Measurements from ENCODE around the gene SLC39A3.

The SLC39A3 gene

GRCh38 chr19:2782936-2783780 is 43.3 kb upstream of the SLC39A3 start, which contains the start of gene SGTA:
Gene SGTA (minus strand): TSS chr19:2783273. CDS start chr19:2769068, 14,205 bp downstream.
- peak; percentile 99 for DNase-seq (ENCODE audit: low spot score)
- in situ Hi-C loops (cut with MboI; ENCODE audit: low pct_unique_long_range_greater_than_20kb, low sequenced_read_pairs, unreplicated experiment): no loop called here
- TF ChIP-seq, protein P1, sequence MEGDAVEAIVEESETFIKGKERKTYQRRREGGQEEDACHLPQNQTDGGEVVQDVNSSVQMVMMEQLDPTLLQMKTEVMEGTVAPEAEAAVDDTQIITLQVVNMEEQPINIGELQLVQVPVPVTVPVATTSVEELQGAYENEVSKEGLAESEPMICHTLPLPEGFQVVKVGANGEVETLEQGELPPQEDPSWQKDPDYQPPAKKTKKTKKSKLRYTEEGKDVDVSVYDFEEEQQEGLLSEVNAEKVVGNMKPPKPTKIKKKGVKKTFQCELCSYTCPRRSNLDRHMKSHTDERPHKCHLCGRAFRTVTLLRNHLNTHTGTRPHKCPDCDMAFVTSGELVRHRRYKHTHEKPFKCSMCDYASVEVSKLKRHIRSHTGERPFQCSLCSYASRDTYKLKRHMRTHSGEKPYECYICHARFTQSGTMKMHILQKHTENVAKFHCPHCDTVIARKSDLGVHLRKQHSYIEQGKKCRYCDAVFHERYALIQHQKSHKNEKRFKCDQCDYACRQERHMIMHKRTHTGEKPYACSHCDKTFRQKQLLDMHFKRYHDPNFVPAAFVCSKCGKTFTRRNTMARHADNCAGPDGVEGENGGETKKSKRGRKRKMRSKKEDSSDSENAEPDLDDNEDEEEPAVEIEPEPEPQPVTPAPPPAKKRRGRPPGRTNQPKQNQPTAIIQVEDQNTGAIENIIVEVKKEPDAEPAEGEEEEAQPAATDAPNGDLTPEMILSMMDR (IDR thresholded peaks at IDR 0.05; ENCODE audit: extremely low read depth, insufficient read depth, missing control alignments): peak; percentile 38

- TF ChIP-seq, protein P1 (IDR thresholded peaks at IDR 0.05; ENCODE audit: extremely low read depth, insufficient read depth, missing control alignments): no peak
- in situ Hi-C loops (cut with MboI; ENCODE audit: low pct_unique_long_range_greater_than_20kb, low sequenced_read_pairs, unreplicated experiment): no loop called here
- DNase-seq (ENCODE audit: low spot score): no peak
Observed at GRCh38 chr19:2782329-2782935, 42.6 kb upstream of the SLC39A3 start.

DNA sequence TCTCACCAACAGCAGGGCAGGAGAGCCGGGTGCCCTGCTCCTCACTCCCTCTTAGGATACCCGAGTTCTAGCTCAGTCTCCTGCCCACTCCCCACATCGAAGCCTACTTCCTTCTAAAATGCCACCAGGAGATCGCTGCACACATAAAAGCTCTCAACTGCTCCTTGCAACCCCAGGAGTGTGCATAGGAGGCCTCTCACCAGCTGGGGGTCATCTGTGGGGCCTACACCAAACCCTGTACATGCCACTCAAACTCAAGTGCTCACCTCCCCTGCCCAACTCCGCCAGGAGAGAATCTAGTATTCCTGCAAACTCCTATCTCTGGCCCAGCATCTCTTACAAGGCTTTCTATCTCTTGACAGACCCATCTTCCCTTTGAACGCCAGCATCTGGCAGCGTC is 40.5 kb upstream of the SLC39A3 start:
- no peak for DNase-seq (ENCODE audit: low spot score)
- in situ Hi-C loops (cut with MboI; ENCODE audit: low pct_unique_long_range_greater_than_20kb, low sequenced_read_pairs, unreplicated experiment): no loop called here
- TF ChIP-seq, protein P1 (IDR thresholded peaks at IDR 0.05; ENCODE audit: extremely low read depth, insufficient read depth, missing control alignments): no peak

- in situ Hi-C loops (cut with MboI; ENCODE audit: low pct_unique_long_range_greater_than_20kb, low sequenced_read_pairs, unreplicated experiment): no loop called here
- TF ChIP-seq, protein P1 (IDR thresholded peaks at IDR 0.05; ENCODE audit: extremely low read depth, insufficient read depth, missing control alignments): no peak
- no peak for DNase-seq (ENCODE audit: low spot score)
Observed at GRCh38 chr19:2779121-2779740, 39.4 kb upstream of the SLC39A3 start.

GRCh38 chr19:2777952-2778683 is 38.3 kb upstream of the SLC39A3 start:
- DNase-seq (ENCODE audit: low spot score): no peak
- in situ Hi-C loops (cut with MboI; ENCODE audit: low pct_unique_long_range_greater_than_20kb, low sequenced_read_pairs, unreplicated experiment): no loop called here
- TF ChIP-seq, protein P1 (IDR thresholded peaks at IDR 0.05; ENCODE audit: extremely low read depth, insufficient read depth, missing control alignments): no peak

Measured in GM13977 (cell line).